Measurements from ENCODE around the gene ASCL2.
"Not testable (repeated sequence)": the region's sequence is repeated elsewhere in the genome, so short reads cannot be mapped to it uniquely, and the experiment has no call there.

The ASCL2 gene

DNA sequence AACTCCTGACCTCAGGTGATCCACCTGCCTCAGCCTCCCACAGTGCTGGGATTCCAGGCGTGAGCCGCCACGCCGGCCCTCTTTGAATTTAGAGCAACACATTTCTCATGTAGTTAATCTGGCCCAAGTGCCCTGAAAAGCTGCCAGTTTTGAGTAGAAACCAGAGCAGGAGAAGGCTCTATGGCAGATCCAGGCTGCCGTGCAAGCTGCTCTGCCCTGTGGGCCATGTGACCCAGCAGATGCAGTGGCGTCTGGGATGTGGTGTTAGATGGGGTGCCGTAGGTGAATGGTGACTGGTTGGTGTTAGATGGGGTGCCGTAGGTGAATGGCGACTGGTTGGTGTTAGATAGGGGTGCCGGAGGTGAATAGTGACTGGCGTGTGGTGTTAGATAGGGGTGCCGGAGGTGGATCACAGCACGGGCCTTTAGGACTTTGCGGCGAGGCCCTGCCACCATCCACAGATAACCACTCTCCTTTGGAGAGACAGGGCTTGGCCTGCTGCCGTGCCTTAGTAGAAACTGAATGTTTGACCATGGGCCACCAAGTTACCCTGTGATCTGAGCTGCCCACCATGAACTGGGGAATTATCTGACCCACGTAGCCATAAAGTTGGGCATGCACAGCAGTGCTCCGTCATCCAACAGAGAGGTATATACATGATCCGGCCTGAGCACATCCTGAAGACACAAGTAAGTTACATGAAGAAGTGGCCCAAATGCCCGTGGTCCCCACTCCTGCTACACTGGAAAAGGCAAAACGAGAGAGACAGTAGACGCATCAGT, 32.7 kb downstream of the ASCL2 start:
- DNase-seq (ENCODE audit: low read depth in 2 of 2, low spot score in 1 of 2): no peak

DNA sequence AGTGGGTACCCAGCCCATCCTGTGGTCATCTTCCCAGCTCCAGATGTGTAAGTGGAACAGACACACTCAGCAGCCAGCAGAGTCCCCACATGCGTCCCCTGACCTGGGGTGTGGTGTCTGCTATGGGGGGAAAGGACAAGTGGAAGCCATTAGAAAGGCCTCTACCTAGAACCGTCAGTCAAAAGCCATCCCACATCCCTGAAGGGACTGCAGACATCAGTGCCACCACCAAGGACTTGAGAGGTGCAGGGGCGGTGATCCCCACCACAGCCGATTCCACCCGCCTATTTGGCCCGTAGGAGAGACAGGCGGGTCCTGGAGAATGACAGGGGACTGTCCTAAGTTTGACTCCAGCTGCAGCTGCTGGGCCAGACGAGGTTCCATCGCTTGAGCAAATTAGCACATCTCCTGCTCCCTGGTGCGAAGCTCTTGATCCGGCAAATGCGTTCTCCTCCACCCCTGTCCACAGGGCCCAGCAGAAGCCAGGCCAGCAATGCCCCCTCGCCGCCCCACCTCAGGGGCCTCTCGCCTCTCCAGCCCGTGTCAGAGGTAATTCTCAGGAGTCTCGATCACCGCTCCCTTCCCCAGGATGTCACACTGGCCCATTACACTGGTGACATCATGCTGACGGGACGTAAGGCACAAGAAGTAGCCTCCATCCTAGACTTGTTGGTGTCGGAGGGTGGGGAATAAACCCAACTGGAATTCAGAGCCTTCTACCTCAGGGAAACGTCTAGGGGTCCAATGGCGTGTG, 33.8 kb downstream of the ASCL2 start:
- not testable (repeated sequence) for DNase-seq (ENCODE audit: low read depth in 2 of 2, low spot score in 1 of 2)

DNA sequence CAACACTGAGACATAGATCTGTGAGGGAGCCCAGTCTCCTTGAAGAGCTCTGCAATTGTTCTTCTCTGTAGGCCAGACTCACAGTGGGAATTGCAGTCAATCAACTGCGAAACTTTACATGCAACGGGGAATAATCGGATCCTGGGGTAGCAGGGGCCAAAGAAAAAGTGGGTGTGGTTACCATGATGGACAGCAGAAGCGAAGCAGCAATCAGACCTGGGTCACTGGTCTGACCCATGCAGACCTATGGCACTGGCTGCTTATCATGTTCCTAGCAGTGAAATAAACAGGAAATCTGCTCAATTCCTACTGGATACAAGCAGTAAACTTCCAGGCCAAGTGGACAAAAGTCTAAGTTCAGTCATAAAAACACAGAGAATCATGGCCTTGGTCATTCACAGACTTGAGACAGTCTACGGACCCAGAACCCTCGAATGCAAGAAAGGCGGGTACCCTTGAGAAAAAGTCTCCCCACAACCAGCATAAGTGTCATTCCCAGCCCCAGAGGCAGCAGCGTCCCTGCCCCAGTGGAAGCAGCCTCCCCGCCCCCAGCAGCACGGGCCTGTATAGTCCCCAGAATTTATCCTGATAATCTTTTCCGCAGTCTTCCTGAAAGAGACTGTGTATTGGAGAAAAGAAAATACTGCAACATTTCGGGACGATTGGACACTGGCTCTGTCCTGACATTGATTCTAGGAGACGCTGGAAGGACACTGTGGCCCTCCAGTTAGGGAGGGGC, 34.6 kb downstream of the ASCL2 start:
- no peak for DNase-seq (ENCODE audit: low read depth in 2 of 2, low spot score in 1 of 2)

DNA sequence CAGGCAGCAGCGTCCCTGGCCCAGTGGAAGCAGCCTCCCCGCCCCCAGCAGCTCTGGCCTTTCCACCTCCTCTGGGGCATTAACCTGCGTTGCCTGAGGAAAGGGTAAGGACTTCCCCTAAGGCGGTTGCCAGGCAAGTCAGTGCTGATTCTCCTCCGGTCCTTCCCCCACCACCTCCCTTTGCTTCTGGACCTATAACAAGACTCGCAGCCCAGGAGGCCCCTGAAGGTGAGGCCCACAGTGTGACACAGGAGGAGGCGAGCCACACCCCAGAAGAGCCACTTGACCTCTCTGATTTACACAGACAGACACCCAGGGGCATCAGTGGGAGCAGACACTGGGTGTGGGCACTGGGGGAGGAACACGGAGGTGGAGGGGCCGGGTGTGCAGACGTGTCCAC, 35.4 kb downstream of the ASCL2 start:
- no peak for DNase-seq (ENCODE audit: low read depth in 2 of 2, low spot score in 1 of 2)

DNA sequence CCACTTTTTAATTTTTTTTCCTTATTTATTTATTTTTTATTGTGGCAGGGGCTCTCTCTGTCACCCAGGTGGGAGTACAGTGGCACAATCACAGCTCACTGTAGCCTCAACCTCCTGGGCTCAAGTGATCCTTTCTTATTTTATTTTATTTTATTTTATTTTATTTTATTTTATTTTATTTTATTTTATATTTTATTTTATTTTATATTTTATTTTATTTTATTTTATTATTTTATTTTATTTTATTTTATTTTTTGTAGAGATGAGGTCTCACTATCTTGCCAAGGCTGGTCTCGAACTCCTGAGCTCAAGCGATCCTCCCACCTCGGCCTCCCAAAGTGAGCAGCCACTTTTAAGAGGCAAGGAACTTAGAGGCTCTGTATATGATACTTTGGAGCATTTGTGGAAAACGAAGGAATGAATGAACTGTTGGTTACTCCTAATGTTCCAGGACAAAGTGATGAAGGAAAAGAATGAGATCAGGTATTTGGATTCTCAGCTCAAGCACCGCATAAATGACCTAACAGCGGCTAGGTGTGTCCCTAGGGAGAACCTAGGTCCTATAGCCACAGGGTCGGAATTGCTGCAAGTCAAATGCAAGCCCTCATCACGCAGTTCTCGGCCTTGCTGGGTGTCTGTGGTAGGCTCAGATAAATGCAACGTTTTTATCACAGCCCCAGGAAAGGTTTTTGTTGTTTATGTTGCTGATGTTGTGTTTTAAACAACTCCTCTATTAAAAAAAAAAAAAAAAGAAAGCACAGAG, 36.5 kb downstream of the ASCL2 start:
- DNase-seq (ENCODE audit: low read depth in 2 of 2, low spot score in 1 of 2): no peak

DNA sequence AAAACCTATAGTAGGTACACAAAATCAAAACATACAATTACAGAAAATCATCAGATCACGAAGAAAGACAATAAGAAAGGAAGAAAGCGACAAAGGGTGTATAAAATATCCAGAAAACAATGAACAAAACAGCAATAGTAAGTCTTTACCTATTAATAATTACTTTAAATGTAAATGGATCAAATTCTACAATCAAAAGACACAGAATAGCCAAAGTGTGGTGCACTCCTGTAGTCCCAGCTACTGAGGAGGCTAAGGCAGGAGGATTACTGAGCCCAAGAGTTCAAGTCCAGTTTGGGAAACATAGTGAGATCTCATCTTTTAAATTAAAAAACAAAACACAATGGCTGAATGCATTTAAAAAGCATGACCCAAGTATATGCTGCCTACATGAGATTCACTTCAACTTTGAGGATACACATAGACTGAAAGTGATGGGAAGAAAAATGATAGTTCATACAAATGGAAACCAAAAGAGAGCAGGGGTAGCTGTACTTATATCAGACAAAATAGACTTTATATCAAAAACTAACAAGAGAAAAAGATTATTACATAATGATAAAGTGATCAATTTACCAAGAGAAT, 40.6 kb downstream of the ASCL2 start:
- DNase-seq (ENCODE audit: low read depth in 2 of 2, low spot score in 1 of 2): no peak

DNA sequence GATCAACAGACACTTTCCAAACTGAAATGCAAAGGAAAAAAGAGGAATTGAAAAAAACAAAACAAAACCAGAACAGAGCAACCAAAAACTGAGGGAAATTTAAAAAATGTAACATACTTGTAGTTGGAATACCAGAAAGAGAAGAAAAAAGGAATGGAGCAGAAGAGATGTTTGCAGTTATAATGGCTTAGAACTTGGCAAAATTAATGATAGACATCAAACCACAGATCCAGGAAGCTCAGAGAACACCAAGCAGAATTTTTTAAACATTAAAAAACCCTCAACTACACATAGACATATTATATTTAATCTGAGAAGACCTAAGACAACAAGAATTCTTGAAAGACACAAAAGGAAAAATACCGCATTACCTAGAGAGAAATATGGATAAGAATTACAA, 46.1 kb downstream of the ASCL2 start:
- no peak for DNase-seq (ENCODE audit: low read depth in 2 of 2, low spot score in 1 of 2)

DNA sequence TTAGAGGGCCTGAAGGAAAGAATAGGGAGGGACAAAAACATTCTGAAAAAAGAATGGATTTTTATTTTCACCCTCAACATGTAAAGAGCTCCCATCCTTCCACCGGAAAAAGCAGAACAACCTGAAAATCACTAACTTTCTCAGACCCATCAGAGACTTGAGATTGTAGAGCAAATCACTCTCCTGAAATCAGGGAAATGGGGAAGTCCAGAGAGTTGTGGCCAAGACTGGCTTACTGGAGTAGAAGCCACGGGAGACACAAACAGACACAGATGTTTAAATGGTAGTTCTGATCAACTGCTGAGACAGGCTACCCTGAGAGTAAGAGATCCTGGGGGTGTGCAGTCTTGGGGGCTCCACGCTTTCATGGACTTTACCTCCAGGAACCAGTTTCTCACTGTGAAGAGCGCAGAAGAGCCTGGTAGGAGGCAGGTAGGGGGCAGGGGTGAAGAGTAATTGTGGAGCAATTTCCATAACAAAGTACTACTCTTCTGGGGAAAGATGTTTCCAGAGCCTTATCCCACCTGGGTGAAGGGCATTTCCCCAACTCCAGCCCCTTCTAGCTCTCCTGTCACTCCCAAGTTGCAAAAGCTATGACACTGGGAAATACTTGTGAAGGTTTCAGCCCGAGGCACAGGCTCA, 47.1 kb downstream of the ASCL2 start:
- DNase-seq (ENCODE audit: low read depth in 2 of 2, low spot score in 1 of 2): no peak

DNA sequence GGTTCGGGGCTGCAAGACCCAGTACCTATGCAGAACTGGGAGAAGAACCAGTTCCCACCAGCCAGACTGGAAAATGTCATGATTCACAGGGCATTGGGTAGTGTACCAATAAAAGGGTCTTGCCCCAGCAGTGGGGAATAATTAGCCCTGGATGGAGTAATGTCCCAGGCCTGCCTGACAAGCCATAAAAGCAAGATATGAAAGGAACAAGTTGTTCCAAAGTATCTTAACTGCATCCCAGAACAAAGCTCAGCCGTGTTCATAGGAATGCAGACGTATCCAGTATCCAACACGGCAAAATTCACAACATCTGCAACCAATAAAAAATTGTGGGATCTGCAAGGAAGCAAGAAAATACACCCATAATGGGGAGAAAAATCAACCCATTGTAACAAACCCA, 47.9 kb downstream of the ASCL2 start:
- no peak for DNase-seq (ENCODE audit: low read depth in 2 of 2, low spot score in 1 of 2)

DNA sequence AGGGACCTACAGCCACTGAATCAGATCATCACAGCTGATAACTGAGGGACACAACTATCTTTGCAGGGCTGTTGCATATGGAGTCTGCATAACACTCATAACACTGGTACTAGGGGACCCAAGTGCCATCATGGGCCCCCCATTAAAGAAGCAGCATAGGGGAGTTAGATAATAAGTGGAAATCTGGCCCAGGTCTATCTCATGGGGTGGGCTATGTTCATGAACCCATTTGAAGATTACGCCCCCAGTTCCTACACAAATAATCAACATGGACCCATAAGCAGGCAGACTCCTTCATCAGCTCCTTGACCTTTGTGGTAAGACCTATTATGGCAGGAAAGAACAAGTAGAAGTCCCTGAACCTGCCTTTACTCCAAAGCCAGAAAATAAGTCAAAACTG, 48.8 kb downstream of the ASCL2 start:
- no peak for DNase-seq (ENCODE audit: low read depth in 2 of 2, low spot score in 1 of 2)

DNA sequence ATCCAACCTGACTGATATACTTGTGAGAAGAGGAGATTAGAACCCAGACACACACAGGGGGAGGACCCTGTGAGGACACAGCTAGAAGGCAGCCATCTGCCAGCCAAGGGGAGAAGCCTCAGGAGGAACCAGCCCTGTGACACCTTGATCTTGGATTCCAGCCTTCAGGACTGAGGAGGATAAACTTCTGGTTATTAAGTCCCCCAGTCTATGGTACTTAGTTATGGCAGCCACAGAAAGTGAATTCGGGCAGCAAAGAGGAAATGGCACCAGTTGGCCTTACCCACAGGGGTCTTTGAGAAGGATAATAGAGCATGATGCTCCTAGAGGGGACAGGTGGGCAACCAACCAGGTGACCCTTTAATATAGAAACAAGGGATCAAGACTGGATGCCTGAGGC, 49.4 kb downstream of the ASCL2 start:
- no peak for DNase-seq (ENCODE audit: low read depth in 2 of 2, low spot score in 1 of 2)

DNA sequence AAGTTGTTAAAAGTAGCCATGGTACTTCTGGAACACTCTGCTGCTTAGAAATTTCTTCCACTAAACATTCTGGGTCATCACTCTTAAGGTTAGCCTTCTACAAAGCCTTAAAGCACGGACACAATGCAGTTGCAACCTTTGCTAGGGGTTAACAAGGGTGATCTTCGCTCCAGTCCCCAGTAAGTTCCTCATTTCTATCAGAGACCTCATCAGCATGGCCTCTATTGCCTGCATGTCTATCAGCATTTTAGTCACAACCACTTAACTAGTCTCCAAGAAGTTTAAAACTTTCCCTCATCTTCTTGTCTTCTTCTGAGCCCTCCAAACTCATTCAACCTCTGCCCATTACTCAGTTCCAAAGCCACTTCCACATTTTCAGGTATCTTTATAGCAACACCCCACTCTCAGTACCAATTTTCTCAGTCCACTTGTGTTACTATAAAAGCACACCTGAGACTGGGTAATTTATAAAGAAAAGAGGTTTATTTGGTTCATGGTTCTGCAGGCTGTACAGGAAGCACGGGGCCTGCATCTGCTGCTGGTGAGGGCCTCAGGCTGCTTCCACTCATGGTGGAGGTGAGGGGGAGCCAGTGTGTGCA, 50.1 kb downstream of the ASCL2 start:
- DNase-seq (ENCODE audit: low read depth in 2 of 2, low spot score in 1 of 2): no peak

DNA sequence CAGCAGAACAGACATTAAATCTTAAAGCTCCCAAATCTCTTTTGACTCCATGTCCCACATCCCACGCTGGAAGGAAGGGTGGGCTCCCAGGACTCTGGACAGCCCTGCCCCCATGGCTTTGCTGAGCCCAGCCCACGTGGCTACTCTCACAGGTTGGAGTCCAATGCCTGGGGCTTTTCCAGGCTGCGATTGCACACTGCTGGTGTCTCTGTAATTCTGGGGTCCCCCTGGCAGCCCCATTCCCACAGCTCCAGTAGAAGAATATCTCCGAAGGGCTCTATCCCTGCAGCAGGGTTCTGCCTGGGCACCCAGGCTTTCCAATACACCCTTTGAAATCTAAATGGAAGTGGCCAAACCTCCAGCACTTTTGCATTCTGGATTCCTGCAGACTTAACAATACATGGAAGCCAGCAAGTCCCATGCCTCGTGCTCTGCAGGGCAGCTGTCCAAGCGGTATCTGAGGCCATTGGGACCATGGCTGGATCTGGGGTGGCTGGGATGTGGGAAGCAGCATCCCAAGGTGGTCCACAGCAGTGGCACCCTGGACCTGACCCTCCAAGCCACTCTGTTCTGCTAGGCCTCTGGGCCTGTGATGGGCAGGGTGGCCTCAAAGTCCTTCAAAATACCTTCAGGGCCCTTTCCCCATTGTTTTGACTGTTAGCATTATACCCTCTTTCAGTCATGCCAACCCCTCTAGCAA, 50.9 kb downstream of the ASCL2 start:
- DNase-seq (ENCODE audit: low read depth in 2 of 2, low spot score in 1 of 2): no peak
